PC-9 (cell line): ENCODE measurements around the gene C10orf67. TPM values are rescaled to one million over a fixed set of nuclear protein-coding genes. Genes with fewer than 3 reads are reported as not detected.

Experiments used
- BruUV-seq: library from RNA; stranded (reverse); fragments of 400-500 nt; replicated peaks from 2 replicates; lab custom pipeline; 2021; lab: Mats Ljungman, UMichigan
- CTCF ChIA-PET: fragments of 300-600 bp; sonication (Branson Sonifier 250); formaldehyde crosslinking; loops from one replicate; lab custom pipeline; 2022; ENCODE audit warnings: antibody characterized with exemption; lab: Charles Lee
- POLR2A ChIA-PET: fragments of 300-600 bp; sonication (Branson Sonifier 250); formaldehyde crosslinking; loops from one replicate; lab custom pipeline; 2022; ENCODE audit warnings: antibody characterized with exemption; ENCODE audit not compliant: unreplicated experiment; lab: Charles Lee
- DNase-seq, 2 experiments: peaks; one replicate each; pipeline versions ENCODE4 v3.0.0 to v3.0.0-alpha.2; 2015 to 2022; ENCODE audit warnings: mixed read lengths in 1 of 2
- H2AFZ ChIP-seq: fragments of 200-600 bp; sonication (generic); 2 replicates; pipeline ENCODE4 v1.8.1; 2017; ENCODE audit warnings: antibody characterized with exemption
- H3F3A ChIP-seq: fragments of 200-600 bp; sonication (generic); 2 replicates; pipeline ENCODE4 v1.8.1; 2017; ENCODE audit warnings: antibody characterized with exemption, mild to moderate bottlenecking, low read depth; ENCODE audit not compliant: insufficient read depth
- H3K27ac ChIP-seq: fragments of 200-600 bp; sonication (generic); 2 replicates; pipeline ENCODE4 v1.6.1; 2016; ENCODE audit warnings: mixed run types
- H3K27me3 ChIP-seq: fragments of 200-600 bp; sonication (generic); 2 replicates; pipeline ENCODE4 v1.6.1; 2016; ENCODE audit warnings: low read depth, mixed run types; ENCODE audit not compliant: insufficient read depth
- H3K36me3 ChIP-seq: fragments of 200-600 bp; sonication (generic); 2 replicates; pipeline ENCODE4 v1.6.1; 2016; ENCODE audit warnings: low read depth, mixed run types
- H3K4me1 ChIP-seq: fragments of 200-600 bp; sonication (generic); replicated peaks from 2 replicates; pipeline ENCODE4 v1.6.1; 2016; ENCODE audit warnings: mixed run types; ENCODE audit not compliant: insufficient read depth
- H3K4me2 ChIP-seq: fragments of 200-600 bp; sonication (generic); 2 replicates; pipeline ENCODE4 v1.6.1; 2017; ENCODE audit warnings: mixed run types
- H3K4me3 ChIP-seq: fragments of 200-600 bp; sonication (generic); 2 replicates; pipeline ENCODE4 v1.6.1; 2016; ENCODE audit warnings: mixed run types
- H3K79me2 ChIP-seq: fragments of 200-600 bp; sonication (generic); 2 replicates; pipeline ENCODE4 v1.6.1; 2017; ENCODE audit warnings: low read depth, mixed run types
- H3K9me2 ChIP-seq: fragments of 200-600 bp; sonication (generic); 2 replicates; pipeline ENCODE4 v1.8.1; 2017; ENCODE audit warnings: mild to moderate bottlenecking; ENCODE audit not compliant: insufficient read depth
- H3K9me3 ChIP-seq: fragments of 200-600 bp; sonication (generic); 2 replicates; pipeline ENCODE4 v1.8.1; 2016; ENCODE audit warnings: low read depth; ENCODE audit not compliant: insufficient read depth
- H4K20me1 ChIP-seq: fragments of 200-600 bp; sonication (generic); 2 replicates; pipeline ENCODE4 v1.8.1; 2017; ENCODE audit not compliant: insufficient read depth
- CTCF ChIP-seq: fragments of 200-600 bp; sonication (generic); conservative IDR thresholded peaks from 2 replicates; pipeline ENCODE4 v1.6.1; 2017; ENCODE audit warnings: mixed run types, antibody characterized with exemption, mild to moderate bottlenecking, moderate library complexity
- EZH2 ChIP-seq: fragments of 200-600 bp; sonication (generic); IDR thresholded peaks from 2 replicates; pipeline ENCODE4 v1.8.0; 2017; ENCODE audit warnings: antibody characterized with exemption, low read depth
- intact Hi-C: fragments of 100-400 bp; cut with micrococcal nuclease; formaldehyde crosslinking; loops from one replicate; pipeline ENCODE4 v1.10.0; 2022; ENCODE audit not compliant: unreplicated experiment
- total RNA-seq: library from RNA; stranded (reverse); gene quantifications from 2 replicates; pipeline ENCODE4 v1.2.3, GENCODE V29; 2021

The C10orf67 gene
- total RNA-seq, 1 experiment from 2014 or later, result 1.2 TPM

GRCh38 chr10:23174074-23174976 is 170.3 kb downstream of the C10orf67 start:
- H3K4me3 ChIP-seq, result no peak overlapping the region
- DNase-seq, result no peak
- no TSS peak for BruUV-seq
- no peaks in the 10 kb centered on the region for H3F3A ChIP-seq
- TF ChIP-seq CTCF (no peak), EZH2 (no peak)
- ChIA-PET POLR2A (no interaction called here), CTCF (no interaction called here)
- H3K9me2 ChIP-seq, result no peaks in the 10 kb centered on the region
- no peaks in the 10 kb centered on the region for H4K20me1 ChIP-seq
- H3K4me2 ChIP-seq, result no peak overlapping the region
- intact Hi-C loops, result no loop called here
- no peaks in the 10 kb centered on the region for H3K27me3 ChIP-seq
- no peaks in the 10 kb centered on the region for H3K36me3 ChIP-seq
- H2AFZ ChIP-seq, result no peak overlapping the region
- H3K79me2 ChIP-seq, result no peaks in the 10 kb centered on the region
- no peak overlapping the region for H3K27ac ChIP-seq
- H3K9me3 ChIP-seq, result no peaks in the 10 kb centered on the region
- H3K4me1 ChIP-seq, result no peaks in the 10 kb centered on the region

GRCh38 chr10:23173214-23174073 is 171.2 kb downstream of the C10orf67 start:
- intact Hi-C loops, result no loop called here
- H2AFZ ChIP-seq, result no peak overlapping the region
- no peaks in the 10 kb centered on the region for H3K27me3 ChIP-seq
- no TSS peak for BruUV-seq
- H3K4me1 ChIP-seq, result no peaks in the 10 kb centered on the region
- no peak overlapping the region for H3K4me3 ChIP-seq
- no peaks in the 10 kb centered on the region for H3K9me3 ChIP-seq
- no peaks in the 10 kb centered on the region for H3F3A ChIP-seq
- POLR2A ChIA-PET, result no interaction called here
- H3K79me2 ChIP-seq, result no peaks in the 10 kb centered on the region
- CTCF ChIA-PET, result no interaction called here
- no peak overlapping the region for H3K4me2 ChIP-seq
- no peaks in the 10 kb centered on the region for H3K36me3 ChIP-seq
- no peaks in the 10 kb centered on the region for H3K9me2 ChIP-seq
- H3K27ac ChIP-seq, result no peak overlapping the region
- no peaks in the 10 kb centered on the region for H4K20me1 ChIP-seq
- DNase-seq, result no peak
- TF ChIP-seq CTCF (no peak), EZH2 (no peak)

GRCh38 chr10:23172429-23173213 is 172.0 kb downstream of the C10orf67 start:
- Histone ChIP-seq H4K20me1 (no peaks in the 10 kb centered on the region), H3K4me2 (no peak overlapping the region), H3K9me2 (no peaks in the 10 kb centered on the region), H3K4me3 (no peak overlapping the region), H3K79me2 (no peaks in the 10 kb centered on the region), H2AFZ (no peak overlapping the region), H3K27me3 (no peaks in the 10 kb centered on the region), H3F3A (no peaks in the 10 kb centered on the region), H3K27ac (no peak overlapping the region), H3K36me3 (no peaks in the 10 kb centered on the region), H3K9me3 (no peaks in the 10 kb centered on the region), H3K4me1 (no peaks in the 10 kb centered on the region)
- intact Hi-C loops, result no loop called here
- TF ChIP-seq CTCF (no peak), EZH2 (no peak)
- no TSS peak for BruUV-seq
- ChIA-PET CTCF (no interaction called here), POLR2A (no interaction called here)
- no peak for DNase-seq
